IPS DF 4.7 (cell line): Measurements from ENCODE around the gene MRPS17.

Experiments
- DNase-seq: peaks from one replicate; pipeline ENCODE4 v3.0.0-alpha.2; 2013; ENCODE audit warnings: low spot score; ENCODE audit errors: extremely low read depth

Gene MRPS17

GRCh38 chr7:55970978-55971377, 19.3 kb downstream of the MRPS17 start:
- no peak for DNase-seq

DNA sequence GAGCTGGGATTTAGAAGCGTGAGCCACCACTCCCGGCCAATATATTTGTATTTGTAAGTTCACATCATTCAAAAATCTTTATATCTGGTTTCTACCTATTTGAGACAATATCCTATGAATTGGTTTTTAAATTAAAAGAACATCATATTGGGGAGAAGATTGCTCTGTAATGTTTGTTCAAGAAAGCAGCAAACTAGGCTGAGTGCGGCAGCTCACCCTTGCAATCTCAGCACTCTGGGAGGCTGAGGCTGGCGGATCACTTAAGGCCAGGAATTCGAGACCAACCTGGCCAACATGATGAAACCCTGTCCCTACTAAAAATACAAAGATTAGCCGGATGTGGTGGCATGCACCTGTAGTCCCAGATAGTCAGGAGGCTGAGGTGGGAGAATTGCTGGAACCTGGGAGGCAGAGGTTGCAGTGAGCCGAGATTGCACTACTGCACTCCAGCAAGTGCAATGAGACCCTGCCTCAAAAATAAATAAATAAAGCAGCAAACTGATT, 22.1 kb downstream of the MRPS17 start:
- no peak for DNase-seq

- DNase-seq: no peak
These were observed 24.4 kb downstream of the MRPS17 start for GRCh38 chr7:55975988-55976633.

GRCh38 chr7:55977831-55978230, 26.2 kb downstream of the MRPS17 start:
- DNase-seq: no peak

- no peak for DNase-seq
These were observed 28.6 kb downstream of the MRPS17 start for GRCh38 chr7:55980266-55980665.

GRCh38 chr7:55983537-55983936, 31.9 kb downstream of the MRPS17 start:
- no peak for DNase-seq

DNA sequence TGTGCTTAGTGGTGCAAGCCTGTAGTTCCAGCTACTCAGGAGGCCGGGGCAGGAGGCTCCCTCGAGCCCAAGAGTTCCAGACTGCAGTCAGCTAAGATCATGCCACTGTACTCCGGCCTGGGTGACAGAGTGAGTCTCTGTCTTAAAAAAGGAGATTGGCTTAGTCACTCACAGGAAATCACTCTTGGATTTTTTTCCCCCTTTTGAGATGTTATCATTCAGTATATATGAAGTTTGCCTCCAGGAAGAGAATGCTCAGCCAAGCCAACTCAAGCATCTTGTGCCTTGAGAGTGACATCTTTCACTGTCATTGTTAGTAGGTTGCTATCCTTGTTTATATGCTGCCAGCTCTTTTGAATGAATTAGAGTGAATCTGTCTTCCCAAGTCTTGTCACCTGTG, 40.7 kb downstream of the MRPS17 start:
- no peak for DNase-seq

GRCh38 chr7:55996856-55997500, 45.3 kb downstream of the MRPS17 start:
- DNase-seq: no peak

GRCh38 chr7:56003749-56004148, 52.1 kb downstream of the MRPS17 start:
- DNase-seq: no peak
